ENCODE results near the gene CYP2S1.

- TF ChIP-seq CTCF (IDR thresholded peaks at IDR 0.05) (no peak), EP300 (IDR thresholded peaks at IDR 0.05; ENCODE audit: low read depth) (no peak)
Measured at GRCh38 chr19:41218615-41219507, 25.8 kb downstream of the CYP2S1 start, which contains the start of gene AXL.
